Psoas muscle (tissue), 8 donors: ENCODE measurements around the gene DUSP7. TPM values are rescaled to one million over a fixed set of nuclear protein-coding genes. Genes with fewer than 3 reads are reported as not detected.

ENCODE experiments used
- ATAC-seq, 4 donors: fragments of 200-7000 bp; cut with Tn5 transposase; one replicate each; pipeline ENCODE4 v1.9.1; 2020; ENCODE audit warnings: moderate library complexity in 3 of 4, mild to moderate bottlenecking in 2 of 4
- DNase-seq, 2 donors: peaks; one replicate each; pipeline ENCODE4 v3.0.0-alpha.2; 2020
- H3K27ac ChIP-seq: fragments of 200-600 bp; one replicate; pipeline ENCODE4 v1.8.0; 2022
- H3K27me3 ChIP-seq, 3 donors: fragments of 200-600 bp in 1 of 3; one replicate each; pipeline versions ENCODE4 v1.6.1 to v1.8.0; 2013 to 2022; ENCODE audit warnings: low read length in 2 of 3, mild to moderate bottlenecking in 2 of 3, moderate library complexity in 1 of 3; ENCODE audit not compliant: insufficient read depth in 3 of 3
- H3K36me3 ChIP-seq, 2 donors: fragments of 200-600 bp in 1 of 2; one replicate each; pipeline versions ENCODE4 v1.6.1 to v1.8.0; 2013 to 2022; ENCODE audit warnings: low read depth in 1 of 2, mild to moderate bottlenecking in 1 of 2, moderate library complexity in 1 of 2; ENCODE audit not compliant: insufficient read depth in 1 of 2
- H3K4me1 ChIP-seq: fragments of 200-600 bp; one replicate; pipeline ENCODE4 v1.8.0; 2022
- H3K4me3 ChIP-seq: fragments of 200-600 bp; one replicate; pipeline ENCODE4 v1.8.0; 2022; ENCODE audit warnings: mild to moderate bottlenecking
- H3K9me3 ChIP-seq: fragments of 200-600 bp; one replicate; pipeline ENCODE4 v1.8.0; 2022
- CTCF ChIP-seq: fragments of 200-600 bp; IDR thresholded peaks from one replicate; pipeline ENCODE4 v1.8.0; 2022; ENCODE audit warnings: antibody characterized with exemption
- WGBS, 3 donors: extraction: QIAGEN DNeasy Blood & Tissue Kit; methylation state at CpG; one replicate each; pipeline versions ENCODE4 v1.1.6 to v1.1.7; 2013; 5-methylcytosine and 5-hydroxymethylcytosine counted together
- intact Hi-C, 2 donors: fragments of 100-400 bp; cut with DNase I; formaldehyde crosslinking; loops; one replicate each; pipeline versions ENCODE4 v1.11.0 to v1.14.2; 2022
- polyA plus RNA-seq, 3 donors: library from polyadenylated mRNA; stranded (reverse); fragments of 200-250 nt; gene quantifications; one replicate each; pipeline ENCODE4 v1.2.3, GENCODE V29; 2013
- total RNA-seq, 4 donors: library from RNA; stranded (reverse); fragmentation: NEBNext Ultra II Directional in 2 of 4; extraction: Animal tissue kit (Norgen Biotek cat#: 25700) in 2 of 4; gene quantifications; one replicate each; pipeline versions ENCODE4 v1.2.1 to v1.2.4, GENCODE V29; 2021 to 2023
- donor health status: healthy with polysubstance abuse.
- donor health status: DM: no; HTN: no; CAD: no; lungs with moderate emphysema.
- donor health status: Bipolar disorder and iron deficiency.
- donor health status: healthy.
- donor health status: DM: yes; HTN: yes; CAD: no.
- donor health status: DM: no; HTN: no; CAD: no.
- donor health status: DM: no; HTN: no; CAD: no.
- donor health status: DM: yes; HTN: yes; CAD: no.

DUSP7 gene
- total and polyA plus RNA-seq, 7 donors = 7.4 to 31.9 (median 15.7) TPM

DNA sequence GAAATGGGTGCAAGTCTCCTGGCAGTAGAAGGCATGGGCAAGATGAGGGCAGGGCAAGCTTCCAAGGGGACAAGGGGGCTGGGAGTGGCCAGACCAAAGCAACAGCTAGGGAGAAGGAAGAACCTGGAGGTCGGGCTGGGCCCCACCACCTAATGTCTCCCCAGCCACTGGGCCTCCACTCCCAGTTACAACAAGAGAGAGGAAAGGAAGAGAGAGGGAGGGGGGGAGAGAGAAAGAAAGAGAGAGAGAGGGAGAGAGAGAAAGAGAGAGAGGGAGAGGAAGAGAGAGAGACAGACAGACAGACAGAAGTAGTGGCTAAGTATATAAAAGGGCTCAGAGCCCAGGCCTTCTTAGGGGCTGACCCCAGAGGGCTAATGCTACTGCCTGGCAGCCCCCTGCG is 6.9 kb downstream of the DUSP7 start:
- no peak for TF ChIP-seq CTCF
- Histone ChIP-seq H3K27ac (no peak overlapping the region), H3K36me3 (peaks cover 3 to 47% of the 10 kb centered on the region in 2 donors), H3K9me3 (no peaks in the 10 kb centered on the region), H3K27me3 (no peaks in the 10 kb centered on the region), H3K4me3 (no peak overlapping the region), H3K4me1 (peaks cover 58% of the 10 kb centered on the region)
- WGBS, 3 donors = 63 to 87% (median 75%) methylated on average over 2 of the region's 2 CpGs
- intact Hi-C loops = no loop called here
- ATAC-seq (no peak), DNase-seq (no peak)

DNA sequence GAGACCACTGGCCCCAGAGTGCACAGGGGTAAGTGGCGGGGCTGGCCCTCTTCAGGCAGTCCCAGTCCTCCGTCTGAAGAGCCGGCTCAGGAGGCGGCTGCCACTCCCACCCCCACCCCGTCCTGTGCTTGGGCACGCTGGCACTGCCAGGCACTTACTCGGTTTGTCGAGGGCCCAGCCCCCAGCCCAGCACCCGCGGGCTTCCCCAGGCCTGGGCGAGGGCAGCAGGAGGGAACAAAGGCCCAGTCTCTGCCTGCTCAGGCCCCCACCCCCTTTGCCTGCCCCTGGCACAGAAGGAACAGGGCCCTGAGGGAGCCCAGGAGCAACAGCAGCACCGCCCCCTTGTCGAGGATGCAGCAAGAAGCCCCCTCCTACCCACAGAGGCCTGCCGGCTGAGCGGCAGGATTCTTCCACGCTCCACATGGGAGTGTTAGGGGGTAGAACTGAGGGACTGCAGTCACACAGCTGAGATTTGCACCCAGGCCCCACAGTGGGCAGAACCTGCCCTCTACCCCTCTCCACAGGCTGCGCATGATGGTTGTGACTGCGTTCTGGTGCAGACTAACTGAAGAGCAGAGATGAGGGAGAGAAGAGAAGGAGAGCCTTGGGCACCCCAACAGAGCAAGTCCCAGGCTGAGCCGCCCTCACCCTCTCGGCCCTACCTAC is 8.9 kb downstream of the DUSP7 start:
- Histone ChIP-seq H3K4me3 (no peak overlapping the region), H3K27me3 (no peaks in the 10 kb centered on the region), H3K4me1 (peaks cover 37% of the 10 kb centered on the region), H3K36me3 (peaks cover 3 to 40% of the 10 kb centered on the region in 2 donors), H3K9me3 (no peaks in the 10 kb centered on the region), H3K27ac (peak overlapping the region; percentile 60)
- no peak for TF ChIP-seq CTCF
- DNase-seq = no peak
- intact Hi-C loops = no loop called here
- WGBS, 3 donors = 71 to 79% (median 77%) methylated on average over 17 to 20 of the region's 20 CpGs
- ATAC-seq = peak in 3 of 4 donors; percentile 14 to 19 (median 18)

DNA sequence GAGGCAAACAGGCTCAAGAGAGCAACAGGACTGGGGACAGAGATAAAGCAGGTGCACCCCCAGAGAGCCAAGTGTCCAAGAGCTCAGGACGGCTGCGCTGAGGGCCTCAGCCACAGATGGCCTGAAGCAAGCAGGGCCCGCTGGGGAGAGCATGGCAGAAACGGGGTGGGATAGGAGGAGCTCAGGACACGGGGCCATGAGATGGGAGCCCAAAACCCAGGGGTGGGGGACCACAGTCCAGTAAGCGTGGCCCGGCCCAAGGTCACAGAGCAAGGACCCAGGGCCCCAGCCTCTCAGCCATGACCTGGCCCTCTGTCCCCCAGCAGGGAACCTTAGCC is 9.5 kb downstream of the DUSP7 start:
- WGBS, 3 donors = 77 to 88% (median 78%) methylated on average over 7 of the region's 7 CpGs
- H3K9me3 ChIP-seq = no peaks in the 10 kb centered on the region
- DNase-seq (no peak), ATAC-seq (peak in 3 of 4 donors; percentile 4 to 18 (median 8))
- no peak for TF ChIP-seq CTCF
- H3K27ac ChIP-seq = peak overlapping the region; percentile 60
- no peak overlapping the region for H3K4me3 ChIP-seq
- intact Hi-C loops = no loop called here
- peaks cover 3 to 35% of the 10 kb centered on the region in 2 donors for H3K36me3 ChIP-seq
- peaks cover 32% of the 10 kb centered on the region for H3K4me1 ChIP-seq
- no peaks in the 10 kb centered on the region for H3K27me3 ChIP-seq

- H3K4me1 ChIP-seq = peaks cover 27% of the 10 kb centered on the region
- TF ChIP-seq CTCF = no peak
- peak overlapping the region; percentile 60 for H3K27ac ChIP-seq
- 62 to 67% (median 66%) methylated on average over 12 of the region's 12 CpGs for WGBS, 3 donors
- ATAC-seq = peak; percentile 62 to 72 (median 69)
- no peak overlapping the region for H3K4me3 ChIP-seq
- H3K36me3 ChIP-seq = peaks cover 3 to 29% of the 10 kb centered on the region in 2 donors
- H3K9me3 ChIP-seq = no peaks in the 10 kb centered on the region
- H3K27me3 ChIP-seq = no peaks in the 10 kb centered on the region
- DNase-seq = peak; percentile 56 to 74
- intact Hi-C loops = no loop called here
These were observed 10.0 kb downstream of the DUSP7 start for GRCh38 chr3:52046186-52046901.
